WTC11 (cell line): Measurements from ENCODE around the gene KCTD16.

Source experiments
- CREB1 ChIP-seq: sonication (generic); formaldehyde crosslinking; IDR thresholded peaks from 2 replicates; pipeline ENCODE4 v1.8.0; 2023; ENCODE audit warnings: mild to moderate bottlenecking, missing genetic modification reagents
- FOXJ3 ChIP-seq: sonication (generic); formaldehyde crosslinking; IDR thresholded peaks from 2 replicates; pipeline ENCODE4 v1.9.0; 2021; ENCODE audit warnings: missing genetic modification reagents, mild to moderate bottlenecking, borderline replicate concordance
- GABPB1 ChIP-seq: sonication (generic); formaldehyde crosslinking; IDR thresholded peaks from 2 replicates; pipeline ENCODE4 v1.8.1; 2023; ENCODE audit warnings: mild to moderate bottlenecking, missing genetic modification reagents
- IRF1 ChIP-seq: sonication (generic); formaldehyde crosslinking; IDR thresholded peaks from 2 replicates; pipeline ENCODE4 v1.8.0; 2023; ENCODE audit warnings: missing genetic modification reagents
- MAX ChIP-seq: sonication (generic); formaldehyde crosslinking; IDR thresholded peaks from 2 replicates; pipeline ENCODE4 v1.8.0; 2022; ENCODE audit warnings: mild to moderate bottlenecking, missing genetic modification reagents
- NR2C2 ChIP-seq: sonication (generic); formaldehyde crosslinking; IDR thresholded peaks from 2 replicates; pipeline ENCODE4 v1.8.0; 2022; ENCODE audit warnings: mild to moderate bottlenecking, missing genetic modification reagents
- SP1 ChIP-seq: sonication (generic); formaldehyde crosslinking; conservative IDR thresholded peaks from 2 replicates; pipeline ENCODE4 v1.8.1; 2022; ENCODE audit warnings: missing genetic modification reagents
- TCF7 ChIP-seq: sonication (generic); formaldehyde crosslinking; IDR thresholded peaks from 2 replicates; pipeline ENCODE4 v1.8.0; 2022; ENCODE audit warnings: mild to moderate bottlenecking, low read depth, missing genetic modification reagents, moderate library complexity
- ZNF138 ChIP-seq: sonication (generic); formaldehyde crosslinking; conservative IDR thresholded peaks from 2 replicates; pipeline ENCODE4 v1.8.1; 2022; ENCODE audit warnings: mild to moderate bottlenecking, moderate library complexity, missing genetic modification reagents
- ZNF416 ChIP-seq: fragments of 250-450 bp; sonication (Bioruptor Pico); IDR thresholded peaks from 2 replicates; pipeline ENCODE4 v1.9.0; 2021; ENCODE audit warnings: mild to moderate bottlenecking, inconsistent platforms
- TF ChIP-seq, protein P1 (sequence below): fragments of 200-600 bp; IDR thresholded peaks from 2 replicates; pipeline ENCODE4 v1.8.0; 2022; ENCODE audit warnings: antibody characterized with exemption

- TF ChIP-seq, protein P1, sequence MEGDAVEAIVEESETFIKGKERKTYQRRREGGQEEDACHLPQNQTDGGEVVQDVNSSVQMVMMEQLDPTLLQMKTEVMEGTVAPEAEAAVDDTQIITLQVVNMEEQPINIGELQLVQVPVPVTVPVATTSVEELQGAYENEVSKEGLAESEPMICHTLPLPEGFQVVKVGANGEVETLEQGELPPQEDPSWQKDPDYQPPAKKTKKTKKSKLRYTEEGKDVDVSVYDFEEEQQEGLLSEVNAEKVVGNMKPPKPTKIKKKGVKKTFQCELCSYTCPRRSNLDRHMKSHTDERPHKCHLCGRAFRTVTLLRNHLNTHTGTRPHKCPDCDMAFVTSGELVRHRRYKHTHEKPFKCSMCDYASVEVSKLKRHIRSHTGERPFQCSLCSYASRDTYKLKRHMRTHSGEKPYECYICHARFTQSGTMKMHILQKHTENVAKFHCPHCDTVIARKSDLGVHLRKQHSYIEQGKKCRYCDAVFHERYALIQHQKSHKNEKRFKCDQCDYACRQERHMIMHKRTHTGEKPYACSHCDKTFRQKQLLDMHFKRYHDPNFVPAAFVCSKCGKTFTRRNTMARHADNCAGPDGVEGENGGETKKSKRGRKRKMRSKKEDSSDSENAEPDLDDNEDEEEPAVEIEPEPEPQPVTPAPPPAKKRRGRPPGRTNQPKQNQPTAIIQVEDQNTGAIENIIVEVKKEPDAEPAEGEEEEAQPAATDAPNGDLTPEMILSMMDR, result no peak
- TF ChIP-seq SP1 (no peak), IRF1 (no peak), CREB1 (no peak), MAX (CRISPR knock-in tag) (no peak), ZNF138 (CRISPR knock-in tag) (no peak), GABPB1 (no peak), NR2C2 (CRISPR knock-in tag) (no peak), ZNF416 (no peak), FOXJ3 (CRISPR knock-in tag) (no peak), TCF7 (no peak)
Measured at GRCh38 chr5:144457160-144457559, 286.5 kb downstream of the KCTD16 start.
